HG02884 (cell line): ENCODE measurements around the gene TLR4.

Experiments used
- ATAC-seq: cut with Tn5 transposase; IDR thresholded peaks from one replicate; pipeline ENCODE4 v1.9.1; 2021; ENCODE audit warnings: mild to moderate bottlenecking, moderate library complexity; ENCODE audit not compliant: unreplicated experiment

Gene TLR4

GRCh38 chr9:117704024-117704575 lies at the start of gene TLR4:
TLR4 (plus strand) TSS chr9:117704403; CDS start chr9:117704473, 70 bp downstream.
- peak; percentile 99 for ATAC-seq

- ATAC-seq: no peak
Observed at GRCh38 chr9:117656002-117656401, 48.2 kb upstream of the TLR4 start.

GRCh38 chr9:117662651-117663050 lies 41.6 kb upstream of the TLR4 start:
- ATAC-seq: no peak

GRCh38 chr9:117664419-117664818 lies 39.8 kb upstream of the TLR4 start:
- no peak for ATAC-seq

- ATAC-seq: no peak
Observed at GRCh38 chr9:117665601-117666385, 38.4 kb upstream of the TLR4 start.

GRCh38 chr9:117671468-117671867 lies 32.7 kb upstream of the TLR4 start:
- ATAC-seq: no peak

- ATAC-seq: no peak
Observed at GRCh38 chr9:117672369-117672768, 31.8 kb upstream of the TLR4 start.

- ATAC-seq: no peak
Observed at GRCh38 chr9:117677572-117677971, 26.6 kb upstream of the TLR4 start.

- ATAC-seq: no peak
Observed at GRCh38 chr9:117678871-117679270, 25.3 kb upstream of the TLR4 start.

- no peak for ATAC-seq
Observed at GRCh38 chr9:117679416-117679815, 24.8 kb upstream of the TLR4 start.

- ATAC-seq: no peak
Observed at GRCh38 chr9:117681888-117682287, 22.3 kb upstream of the TLR4 start.

- ATAC-seq: peak; percentile 86
Observed at GRCh38 chr9:117682955-117683710, 21.1 kb upstream of the TLR4 start.

GRCh38 chr9:117687532-117687931 lies 16.7 kb upstream of the TLR4 start:
- ATAC-seq: no peak

GRCh38 chr9:117691367-117691766 lies 12.8 kb upstream of the TLR4 start:
- no peak for ATAC-seq

- ATAC-seq: no peak
Observed at GRCh38 chr9:117696154-117696553, 8.0 kb upstream of the TLR4 start.

- ATAC-seq: no peak
Observed at GRCh38 chr9:117697046-117697445, 7.2 kb upstream of the TLR4 start.

- ATAC-seq: peak; percentile 1
Observed at GRCh38 chr9:117703537-117703936, 666 bp upstream of the TLR4 start.

GRCh38 chr9:117704597-117704996 lies 394 bp downstream of the TLR4 start:
- ATAC-seq: peak; percentile 1

GRCh38 chr9:117705386-117705785 lies 1.2 kb downstream of the TLR4 start:
- no peak for ATAC-seq

GRCh38 chr9:117706421-117707116 lies 2.4 kb downstream of the TLR4 start:
- no peak for ATAC-seq

- ATAC-seq: no peak
Observed at GRCh38 chr9:117707561-117707960, 3.4 kb downstream of the TLR4 start.
